HCT116 (cell line): ENCODE results near the gene HMGXB3. TPM values are rescaled to one million over a fixed set of nuclear protein-coding genes. Genes with fewer than 3 reads are reported as not detected.

Experiments used
- ATAC-seq: fragments of 200-7000 bp; cut with Tn5 transposase; 2 replicates; pipeline ENCODE4 v1.9.1; 2020; ENCODE audit warnings: mild to moderate bottlenecking, moderate library complexity
- BruUV-seq: library from RNA; stranded (reverse); fragments of 400-500 nt; replicated peaks from 2 replicates; lab custom pipeline; 2021; lab: Mats Ljungman, UMichigan
- CTCF ChIA-PET: fragments of 300-600 bp; sonication (Branson Sonifier 250); formaldehyde crosslinking; loops from one replicate; lab custom pipeline; 2021; ENCODE audit warnings: antibody characterized with exemption; lab: Charles Lee
- POLR2A ChIA-PET: fragments of 300-600, 350-600 bp; sonication (Branson Sonifier 250); formaldehyde crosslinking; loops from one replicate; lab custom pipeline; 2021; ENCODE audit warnings: antibody characterized with exemption; lab: Charles Lee
- RAD21 ChIA-PET, 2 experiments: fragments of 300-600 bp; sonication (Branson Sonifier 250); formaldehyde crosslinking; loops; one replicate each; lab custom pipeline; 2023; ENCODE audit warnings: low total read pairs in 2 of 2; ENCODE audit not compliant: uncharacterized antibody in 2 of 2, unreplicated experiment in 2 of 2, low non-redundant PET in 1 of 2; lab: Charles Lee
- DNase-seq: peaks from one replicate; pipeline ENCODE4 v3.0.0-alpha.2; 2010; ENCODE audit warnings: low read depth, low spot score
- H2AFZ ChIP-seq: fragments of 200-600 bp; shearing (Covaris generic), sonication (generic); 2 replicates; pipeline ENCODE4 v1.6.1; 2017; ENCODE audit warnings: low read depth, mixed run types, mixed read lengths, antibody characterized with exemption, low read length; ENCODE audit not compliant: poor library complexity, severe bottlenecking
- H3K27ac ChIP-seq: 2 replicates; pipeline ENCODE4 v1.5.1; 2012; ENCODE audit warnings: low read depth, low read length
- H3K27me3 ChIP-seq: fragments of 200-600 bp; sonication (generic); 2 replicates; pipeline ENCODE4 v1.6.1; 2016; ENCODE audit warnings: mixed run types, low read length, mixed read lengths; ENCODE audit not compliant: insufficient read depth
- H3K36me3 ChIP-seq, 2 experiments: fragments of 200-500 bp in 1 of 2; fragments of 200-600 bp in 1 of 2; sonication (Bioruptor generic) in 1 of 2; sonication (generic) in 1 of 2; 2 replicates each; pipeline versions ENCODE4 v1.5.1 to v1.6.1; 2014 to 2016; ENCODE audit warnings: low read length in 2 of 2, inconsistent platforms in 1 of 2, mixed read lengths in 1 of 2, mixed run types in 1 of 2; ENCODE audit not compliant: insufficient read depth in 2 of 2, control insufficient read depth in 1 of 2
- H3K4me1 ChIP-seq, 2 experiments: fragments of 200-600 bp in 1 of 2; sonication (generic) in 1 of 2; 2 replicates each; pipeline versions ENCODE4 v1.5.1 to v1.6.1; 2012 to 2017; ENCODE audit warnings: low read length in 2 of 2, inconsistent platforms in 1 of 2, mild to moderate bottlenecking in 1 of 2, mixed read lengths in 1 of 2, mixed run types in 1 of 2, moderate library complexity in 1 of 2; ENCODE audit not compliant: insufficient read depth in 2 of 2, control insufficient read depth in 1 of 2
- H3K4me2 ChIP-seq: fragments of 200-600 bp; sonication (generic); 2 replicates; pipeline ENCODE4 v1.6.1; 2017; ENCODE audit warnings: mixed run types, low read length, mixed read lengths
- H3K4me3 ChIP-seq, 2 experiments: fragments of 200-600 bp in 1 of 2; sonication (generic) in 1 of 2; replicated peaks in 1 of 2; 2 replicates each; pipeline ENCODE4 v1.5.1; 2011 to 2016; ENCODE audit warnings: low read length in 2 of 2, control low read depth in 1 of 2, low read depth in 1 of 2, mild to moderate bottlenecking in 1 of 2, mixed read lengths in 1 of 2, mixed run types in 1 of 2
- H3K79me2 ChIP-seq: fragments of 200-600 bp; sonication (generic); 2 replicates; pipeline ENCODE4 v1.6.1; 2017; ENCODE audit warnings: mild to moderate bottlenecking, mixed run types, low read length, moderate library complexity, mixed read lengths; ENCODE audit not compliant: insufficient read depth
- H3K9ac ChIP-seq: fragments of 200-600 bp; sonication (generic); 2 replicates; pipeline ENCODE4 v1.6.1; 2016; ENCODE audit warnings: low read length, mixed read lengths
- H3K9me2 ChIP-seq: fragments of 200-600 bp; sonication (generic), shearing (Covaris generic); 2 replicates; pipeline ENCODE4 v1.6.1; 2017; ENCODE audit warnings: mixed run types, mild to moderate bottlenecking, moderate library complexity; ENCODE audit not compliant: insufficient read depth
- H3K9me3 ChIP-seq, 2 experiments: fragments of 200-500 bp in 1 of 2; fragments of 200-600 bp in 1 of 2; sonication (Bioruptor generic) in 1 of 2; sonication (generic) in 1 of 2; 2 replicates each; pipeline ENCODE4 v1.6.1; 2014 to 2017; ENCODE audit warnings: low read length in 2 of 2, mixed read lengths in 2 of 2, inconsistent platforms in 1 of 2, low read depth in 1 of 2, mild to moderate bottlenecking in 1 of 2, mixed run types in 1 of 2, moderate library complexity in 1 of 2; ENCODE audit not compliant: control insufficient read depth in 1 of 2, insufficient read depth in 1 of 2
- H4K20me1 ChIP-seq: fragments of 200-600 bp; sonication (generic), shearing (Covaris generic); 2 replicates; pipeline ENCODE4 v1.6.1; 2017; ENCODE audit warnings: mixed run types, mild to moderate bottlenecking, moderate library complexity; ENCODE audit not compliant: insufficient read depth
- ATF3 ChIP-seq: IDR thresholded peaks from 2 replicates; pipeline ENCODE4 v1.6.1; 2012
- CBX3 ChIP-seq: IDR thresholded peaks from 2 replicates; pipeline ENCODE4 v1.6.1; 2012; ENCODE audit warnings: low read depth
- CTCF ChIP-seq, 3 experiments: fragments of 200-600 bp in 1 of 3; sonication (generic) in 1 of 3; IDR thresholded peaks in 2 of 3; conservative IDR thresholded peaks in 1 of 3; 2 replicates each; pipeline ENCODE4 v1.5.1; 2012 to 2017; ENCODE audit warnings: low read depth in 2 of 3, low read length in 2 of 3, antibody characterized with exemption in 1 of 3, borderline replicate concordance in 1 of 3, control low read depth in 1 of 3, mild to moderate bottlenecking in 1 of 3, mixed read lengths in 1 of 3, mixed run types in 1 of 3, moderate library complexity in 1 of 3; ENCODE audit not compliant: insufficient read depth in 1 of 3
- EGR1 ChIP-seq: IDR thresholded peaks from 2 replicates; pipeline ENCODE4 v1.6.1; 2012; ENCODE audit warnings: low read depth
- EZH2phosphoT487 ChIP-seq: fragments of 200-600 bp; IDR thresholded peaks from 2 replicates; pipeline ENCODE4 v1.6.1; 2018; ENCODE audit warnings: antibody characterized with exemption, borderline replicate concordance
- RAD21 ChIP-seq: IDR thresholded peaks from 2 replicates; pipeline ENCODE4 v1.6.1; 2012; ENCODE audit warnings: low read depth, mild to moderate bottlenecking
- SIN3A ChIP-seq: IDR thresholded peaks from 2 replicates; pipeline ENCODE4 v1.6.1; 2012; ENCODE audit warnings: low read depth
- SP1 ChIP-seq: IDR thresholded peaks from 2 replicates; pipeline ENCODE4 v1.6.1; 2012; ENCODE audit warnings: low read depth
- TCF7L2 ChIP-seq: IDR thresholded peaks from 2 replicates; pipeline ENCODE4 v1.7.0; 2011; ENCODE audit warnings: borderline replicate concordance, inconsistent platforms; ENCODE audit not compliant: insufficient read depth, insufficient read length; ENCODE audit errors: extremely low read depth
- YY1 ChIP-seq: IDR thresholded peaks from 2 replicates; pipeline ENCODE4 v1.6.1; 2011; ENCODE audit warnings: low read length, low read depth, moderate library complexity, mild to moderate bottlenecking; ENCODE audit not compliant: insufficient replicate concordance; ENCODE audit errors: extremely low read depth
- ZNF274 ChIP-seq: fragments of 200-500 bp; sonication (Bioruptor generic); IDR thresholded peaks from 2 replicates; pipeline ENCODE4 v1.6.1; 2014; ENCODE audit warnings: mild to moderate bottlenecking, low read depth, low read length, inconsistent platforms
- intact Hi-C: fragments of 100-400 bp; cut with micrococcal nuclease; formaldehyde crosslinking; loops from 2 replicates; pipeline ENCODE4 v1.10.0; 2022
- total RNA-seq: library from RNA; stranded (reverse); gene quantifications from one replicate; pipeline ENCODE4 v1.2.1, GENCODE V29; 2021; ENCODE audit not compliant: unreplicated experiment

Gene HMGXB3
- total RNA-seq, 1 experiment from 2014 or later, result 41.8 TPM

GRCh38 chr5:150036513-150036912 lies 36.0 kb downstream of the HMGXB3 start:
- Histone ChIP-seq H3K9me2 (no peaks in the 10 kb centered on the region), H4K20me1 (no peaks in the 10 kb centered on the region; the same call in 1 of the 2 replicates), H3K27ac (no peak overlapping the region), H3K9ac (no peak overlapping the region), H2AFZ (no peak overlapping the region), H3K9me3 (no peaks in the 10 kb centered on the region), H3K79me2 (0 out of 2 replicates have a peak, but pooled peaks cover 23% of the 10 kb centered on the region), H3K4me3 (no peak overlapping the region), H3K4me1 (no peaks in the 10 kb centered on the region), H3K4me2 (no peak overlapping the region), H3K27me3 (no peaks in the 10 kb centered on the region), H3K36me3 (peaks cover 67 to 86% of the 10 kb centered on the region in 2 experiments; a peak in 3 of 4 replicates)
- DNase-seq (no peak), ATAC-seq (no peak)
- ChIA-PET CTCF (no interaction called here), RAD21 (no interaction called here), POLR2A (no interaction called here)
- TF ChIP-seq TCF7L2 (no peak), EGR1 (no peak), CBX3 (no peak), CTCF (IDR thresholded peaks at IDR 0.05 in 2 of 3, conservative IDR thresholded peaks at IDR 0.05 in 1 of 3; ENCODE audit: borderline replicate concordance in 1 of 3, insufficient read depth in 1 of 3, low read depth in 2 of 3, low read length in 2 of 3) (no peak), SP1 (no peak), SIN3A (no peak), ATF3 (no peak), EZH2phosphoT487 (no peak), YY1 (no peak), ZNF274 (no peak), RAD21 (no peak)
- intact Hi-C loops, result no loop called here
- no TSS peak for BruUV-seq
